CD4-positive, alpha-beta T cell treated with Interleukin-15 for 1 hour (primary cell): ENCODE data around the gene KRT23.

ENCODE experiments used
- DNase-seq: peaks from one replicate; pipeline ENCODE4 v3.0.0-alpha.2; 2020

KRT23 gene

DNA sequence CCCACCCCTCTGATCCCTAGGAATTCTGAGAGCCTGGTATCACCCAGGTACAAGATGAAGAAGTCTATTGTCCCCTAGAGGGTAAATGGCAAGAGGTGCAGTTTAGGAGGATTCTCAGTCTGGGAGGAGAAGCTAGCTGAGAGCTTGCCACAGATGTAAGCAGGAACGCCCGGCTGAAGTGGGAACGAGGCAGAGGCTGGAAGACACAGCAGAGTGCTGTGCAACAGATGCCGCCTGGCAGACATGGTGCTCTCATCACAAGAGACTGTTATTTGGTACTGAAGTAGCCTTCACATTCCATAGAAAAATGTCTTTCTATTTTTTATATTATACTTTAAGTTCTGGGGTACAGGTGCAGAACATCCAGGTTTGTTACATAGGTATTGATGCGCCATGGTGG lies 32.1 kb downstream of the KRT23 start:
- no peak for DNase-seq

DNA sequence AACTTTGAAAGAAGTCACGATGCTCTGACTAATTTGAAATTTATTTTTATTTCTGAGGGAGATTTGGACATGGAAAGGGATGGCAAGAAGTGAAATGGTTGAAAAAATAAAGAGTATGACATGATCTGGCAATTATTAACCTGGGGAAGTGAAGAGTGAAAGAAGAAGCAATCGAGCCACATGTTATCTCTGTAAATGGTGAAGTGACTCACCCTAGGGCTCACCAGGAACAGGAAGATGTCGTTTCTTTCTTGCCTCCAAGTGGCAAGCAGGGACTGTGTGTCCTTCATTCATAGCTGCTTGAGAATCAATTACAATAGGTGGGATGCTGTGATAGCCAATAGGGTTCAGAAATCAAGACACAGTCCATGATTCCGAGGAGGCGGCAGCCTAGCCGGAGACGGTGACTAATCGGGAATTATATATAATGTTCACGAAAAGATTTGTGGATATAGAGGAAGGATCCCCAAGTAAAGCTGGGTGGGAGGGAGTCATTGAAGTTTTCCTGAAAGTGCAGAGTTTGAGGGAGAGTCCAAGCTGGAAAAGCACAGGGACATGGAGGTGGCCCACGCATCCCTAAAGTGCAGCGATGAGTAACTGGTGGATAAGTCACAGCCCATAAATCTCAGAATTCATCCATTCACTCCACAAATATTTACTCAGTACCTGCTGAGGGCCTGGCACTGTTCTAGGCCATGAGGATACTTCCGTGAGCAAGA lies 34.2 kb downstream of the KRT23 start:
- no peak for DNase-seq

DNA sequence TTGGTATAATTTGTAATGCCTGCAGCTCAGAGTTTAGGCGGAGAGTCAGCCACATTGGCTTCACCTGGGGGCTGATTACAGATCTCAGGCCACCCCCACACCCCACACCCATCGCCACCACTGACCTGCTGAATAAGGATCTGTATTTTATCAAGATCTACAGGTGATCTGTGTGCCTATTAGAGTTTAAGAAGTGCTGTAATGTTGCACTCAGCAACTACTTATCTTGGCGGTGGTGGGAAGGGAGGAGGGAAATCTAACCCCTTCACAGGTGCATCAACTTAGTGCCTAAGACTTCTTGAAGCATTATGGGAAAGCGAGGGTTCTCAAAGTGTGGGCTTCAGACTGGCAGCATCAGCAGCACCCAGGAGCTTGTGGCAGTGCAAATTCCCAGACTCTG lies 34.9 kb downstream of the KRT23 start:
- no peak for DNase-seq

DNA sequence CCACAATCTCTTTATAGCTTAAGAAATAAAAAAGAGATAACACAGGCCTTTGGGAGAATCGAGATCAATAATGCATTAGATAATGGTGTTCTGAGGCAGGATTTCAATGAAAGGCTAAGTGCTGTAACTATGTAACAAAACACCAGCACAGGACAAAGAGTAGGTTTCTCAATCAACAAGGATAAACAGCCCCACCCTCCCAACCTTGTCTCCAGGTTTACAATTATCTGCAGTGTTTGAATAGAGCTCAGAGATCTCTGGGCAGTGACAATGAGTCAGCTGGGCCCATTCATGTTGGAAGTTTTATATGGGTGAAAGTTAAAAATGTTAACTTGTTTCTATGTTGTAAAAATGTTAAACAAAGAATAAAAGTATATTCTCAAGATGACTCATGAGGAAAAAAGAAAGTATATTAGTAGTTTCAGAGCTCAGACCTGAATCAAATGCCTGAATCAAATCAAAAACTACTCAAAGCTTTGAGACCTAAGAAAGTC lies 35.4 kb downstream of the KRT23 start:
- no peak for DNase-seq

DNA sequence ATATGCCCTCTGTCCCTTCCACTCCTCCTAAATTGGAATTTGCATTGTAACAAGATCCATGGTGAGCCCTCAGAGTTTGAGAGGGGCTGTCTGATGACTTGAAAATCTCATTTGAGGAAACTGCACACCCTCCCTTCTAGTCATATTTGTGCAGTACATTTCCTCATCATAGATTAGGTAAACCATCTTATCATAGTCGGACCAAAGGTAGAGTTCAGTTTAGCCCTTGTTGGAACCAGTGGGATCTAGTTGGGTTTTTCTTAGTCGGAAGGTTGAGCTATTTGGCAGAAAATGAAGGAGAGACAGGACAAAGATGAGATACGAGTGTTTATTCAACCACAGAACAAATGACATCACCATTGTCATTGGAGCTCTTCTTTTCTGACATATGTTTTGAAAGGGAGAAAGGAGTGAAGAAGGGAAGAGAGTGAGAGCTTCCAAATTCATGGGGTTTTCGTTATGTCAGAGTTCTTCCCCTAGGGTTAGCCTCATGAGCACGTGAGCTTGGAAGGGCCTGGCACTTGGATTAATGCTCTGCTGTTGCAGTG lies 36.6 kb downstream of the KRT23 start:
- DNase-seq, result no peak

DNA sequence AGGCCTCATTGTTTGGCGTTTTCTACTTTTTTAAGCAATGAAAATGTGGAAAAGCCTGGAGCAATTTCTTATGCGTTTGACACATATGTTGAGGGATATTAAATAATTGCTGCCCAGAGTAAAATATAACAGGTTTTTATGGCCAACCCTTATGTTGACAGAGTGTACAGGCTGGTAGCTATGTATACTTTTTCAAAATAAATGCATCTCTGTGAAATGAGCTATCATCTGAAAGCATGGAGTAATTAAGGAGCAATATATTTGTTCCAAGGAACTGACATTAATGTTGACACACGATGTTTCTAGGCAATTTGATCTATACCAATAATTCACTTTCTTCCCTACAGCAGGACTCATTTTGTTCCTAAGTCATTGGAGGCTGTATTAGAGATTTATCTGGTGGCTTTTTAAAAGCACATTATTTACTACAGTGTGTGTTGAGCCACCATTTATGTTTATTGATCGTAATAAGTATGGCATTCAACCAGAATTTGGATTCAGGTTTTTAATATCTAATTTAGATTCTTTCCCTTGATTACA lies 40.5 kb downstream of the KRT23 start:
- DNase-seq, result no peak

DNA sequence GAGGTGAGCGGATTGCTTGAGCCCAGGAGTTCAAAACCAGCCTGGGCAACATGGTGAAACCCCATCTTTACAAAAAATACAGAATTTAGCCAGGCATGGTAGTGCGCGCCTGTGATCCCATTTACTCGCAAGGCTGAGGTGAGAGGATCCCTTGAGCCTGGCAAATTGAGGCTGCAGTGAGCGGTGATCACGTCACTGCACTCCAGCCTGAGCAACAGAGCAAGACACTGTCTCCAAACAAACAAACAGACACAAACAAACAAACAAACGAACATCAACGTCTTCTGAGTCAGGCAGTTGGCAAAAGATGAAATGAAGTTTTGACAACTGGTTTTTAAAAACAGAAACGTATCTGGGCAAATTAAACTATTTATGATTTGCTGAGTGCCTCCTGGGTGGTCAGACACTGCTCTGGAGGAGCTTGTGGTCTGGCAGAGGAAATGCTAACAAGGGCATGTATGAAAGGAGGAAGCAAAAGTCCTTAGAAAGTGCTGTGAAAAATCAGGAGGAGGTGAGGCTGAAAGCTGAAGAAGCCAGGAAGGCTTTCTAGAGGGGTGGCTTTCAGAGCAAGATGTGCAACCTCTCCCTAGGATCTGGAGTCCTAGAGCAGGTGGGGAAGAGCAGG lies 42.2 kb downstream of the KRT23 start:
- no peak for DNase-seq

DNA sequence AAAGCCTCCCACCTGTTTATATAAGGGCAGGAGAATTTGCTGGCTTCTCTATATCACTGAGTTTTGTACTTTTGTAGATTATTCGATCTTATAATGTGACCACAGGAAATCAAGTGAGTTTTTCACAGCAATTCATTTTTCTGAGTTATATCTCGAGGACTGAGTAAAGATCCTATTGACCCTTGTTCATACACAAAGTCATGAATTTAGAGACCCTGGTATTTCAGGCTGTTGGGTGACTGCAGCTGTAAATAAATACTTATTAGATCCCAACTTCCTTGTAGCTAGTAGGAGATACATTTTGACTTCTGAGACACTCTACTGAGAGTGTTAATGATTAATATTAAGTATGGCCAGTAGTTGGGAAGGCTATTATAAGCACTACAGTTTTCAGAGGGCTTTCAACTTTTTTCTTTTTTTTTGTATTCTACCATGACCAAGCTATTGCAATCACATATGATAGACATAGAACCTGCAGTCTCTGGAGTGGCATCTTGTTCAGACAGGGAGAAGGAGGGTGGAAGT lies 49.2 kb downstream of the KRT23 start:
- no peak for DNase-seq

DNA sequence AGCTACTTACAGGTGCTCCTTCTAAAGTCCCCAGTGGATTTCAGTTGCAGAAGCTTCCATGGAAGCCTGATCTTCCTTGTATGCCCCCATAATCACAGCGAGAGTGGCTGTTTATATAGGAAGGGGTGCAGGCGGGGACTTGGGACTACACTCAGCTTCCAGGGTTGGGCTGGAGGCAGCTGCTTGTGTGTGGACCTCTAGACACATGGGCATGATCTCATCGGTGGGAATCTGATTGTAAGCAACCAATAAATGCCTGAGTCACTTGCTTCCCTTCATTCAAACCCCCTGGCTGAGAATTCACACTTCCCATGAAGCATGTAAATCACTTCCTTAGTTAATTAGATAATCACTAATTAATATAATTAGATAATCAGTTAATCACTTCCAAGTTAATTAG lies 51.4 kb downstream of the KRT23 start:
- DNase-seq, result no peak

DNA sequence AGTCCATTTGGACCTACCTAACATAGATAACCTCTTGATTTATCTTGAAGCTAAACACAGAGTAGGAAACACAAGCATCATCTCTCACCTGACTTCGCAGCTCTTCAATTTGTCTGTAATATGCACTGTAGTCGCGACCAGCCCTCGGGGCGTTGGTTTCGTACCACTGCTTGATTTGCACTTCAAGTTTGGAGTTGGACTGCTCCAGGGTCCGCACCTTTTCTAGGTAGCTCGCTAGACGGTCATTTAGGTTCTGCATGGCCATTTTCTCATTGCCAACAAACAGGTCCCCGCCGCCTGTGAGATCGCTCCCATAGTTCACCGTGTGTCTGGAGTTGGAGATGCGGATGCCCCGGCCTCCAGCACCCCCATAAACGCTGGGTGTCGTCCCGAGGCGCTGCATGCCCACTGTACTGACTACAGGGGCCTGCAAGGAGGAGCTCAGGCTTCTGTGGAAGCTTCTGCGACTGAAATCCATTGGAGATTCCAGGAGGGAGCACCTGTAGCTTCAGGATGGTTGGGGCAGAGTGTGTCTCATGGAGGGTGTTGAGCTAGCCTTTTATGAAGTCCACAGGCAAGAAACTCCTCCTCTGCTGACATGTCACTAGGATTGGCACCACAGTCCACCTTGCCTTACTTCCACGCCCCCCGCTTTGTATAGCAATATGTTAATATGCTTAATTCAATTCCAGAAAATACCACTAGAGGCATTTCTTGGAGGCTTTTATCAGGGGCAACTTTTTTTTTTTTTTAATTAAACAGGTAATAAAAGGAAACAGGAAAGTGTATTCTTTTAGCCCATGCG lies 52.5 kb downstream of the KRT23 start, which contains the start of gene KRT20:
TSS of gene KRT20 (minus strand) at position 535 of the 805 bp plus-strand sequence. CDS start at position 478, 57 bp downstream.
- DNase-seq, result no peak

DNA sequence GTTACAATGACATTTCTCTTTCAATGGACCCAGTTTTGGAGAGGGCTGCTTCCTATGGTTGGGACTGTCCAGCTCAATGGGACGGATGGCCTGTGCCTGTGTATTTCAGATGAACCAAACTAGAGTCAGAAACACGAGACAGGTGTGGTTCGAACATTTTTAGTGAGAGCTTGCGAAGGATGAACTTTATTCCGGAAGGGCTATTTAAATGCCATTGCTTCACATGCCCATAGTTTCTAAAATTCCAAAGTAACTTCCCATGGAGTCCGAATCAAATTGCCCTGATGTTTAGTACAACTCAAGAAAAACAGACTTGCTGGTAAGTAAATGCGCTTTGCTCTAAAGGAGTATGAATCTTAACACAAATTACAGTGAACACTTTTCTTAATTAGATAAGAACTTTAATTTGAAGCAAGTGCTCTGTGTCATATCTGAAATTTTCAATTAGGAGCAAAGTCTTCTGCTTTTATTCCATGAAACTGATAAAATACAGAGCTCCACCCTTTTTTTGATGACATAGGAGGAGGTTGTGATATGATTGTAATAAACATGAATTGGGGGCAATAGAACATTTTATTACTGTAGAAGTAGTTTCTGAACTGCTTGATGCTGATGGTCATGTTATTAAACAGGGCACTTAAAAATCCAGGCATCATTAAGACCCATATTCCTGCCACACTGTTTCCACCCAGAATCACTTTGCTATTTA lies 53.7 kb downstream of the KRT23 start:
- no peak for DNase-seq

DNA sequence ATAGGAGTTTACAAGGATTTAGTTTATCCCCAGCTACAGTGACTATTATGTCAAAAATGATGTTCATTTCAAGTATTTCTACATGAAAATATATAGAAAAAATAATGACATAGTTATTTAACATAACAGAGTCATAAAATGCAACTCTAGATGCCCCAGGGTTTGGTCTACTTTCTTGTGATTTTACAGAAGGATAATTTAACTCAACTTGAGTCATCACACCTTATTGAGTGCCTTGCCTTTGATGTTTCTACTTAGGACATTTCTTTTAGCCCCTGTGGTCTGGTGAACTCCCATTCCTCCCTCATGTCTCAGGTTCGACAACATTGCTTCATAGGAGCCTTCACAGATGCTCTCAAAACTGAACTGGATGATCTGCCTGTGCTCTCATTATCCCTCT lies 54.4 kb downstream of the KRT23 start:
- DNase-seq, result no peak

DNA sequence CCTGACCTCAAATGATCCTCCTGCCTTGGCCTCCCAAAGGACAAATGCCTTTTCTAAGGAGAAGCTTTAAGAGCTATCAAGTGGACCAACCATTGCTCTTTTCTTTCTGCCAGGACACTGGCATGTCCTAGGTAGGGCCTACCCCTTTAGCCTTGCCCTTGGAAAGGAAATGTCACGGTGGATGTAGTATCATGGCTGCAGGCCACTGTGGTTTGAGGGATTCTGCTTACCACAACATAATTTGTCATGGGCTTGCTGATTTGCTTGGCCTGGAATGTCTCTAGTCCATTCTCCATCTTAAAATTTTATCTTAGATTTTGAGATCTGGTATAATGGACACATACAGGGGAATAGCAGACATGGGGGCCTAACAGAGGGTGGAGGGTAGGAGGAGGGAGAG lies 58.4 kb downstream of the KRT23 start:
- DNase-seq, result no peak

DNA sequence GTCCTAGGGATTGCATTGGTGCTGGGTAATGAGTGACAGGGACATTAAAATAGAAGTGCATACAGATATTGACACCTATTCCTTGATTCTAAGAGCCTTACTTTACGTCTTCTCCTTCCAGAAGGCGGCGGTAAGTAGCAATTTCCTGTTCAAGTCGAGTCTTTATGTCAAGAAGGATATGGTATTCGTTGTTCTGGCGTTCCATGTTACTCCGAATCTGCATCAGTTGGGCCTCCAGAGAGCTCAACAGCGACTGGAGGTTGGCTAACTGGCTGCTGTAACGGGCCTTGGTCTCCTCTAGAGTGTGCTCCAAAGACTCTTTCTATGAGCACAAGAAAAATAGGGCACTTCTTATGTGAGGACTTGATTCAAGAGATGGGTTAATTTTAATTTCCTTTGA lies 59.4 kb downstream of the KRT23 start:
- DNase-seq, result no peak

DNA sequence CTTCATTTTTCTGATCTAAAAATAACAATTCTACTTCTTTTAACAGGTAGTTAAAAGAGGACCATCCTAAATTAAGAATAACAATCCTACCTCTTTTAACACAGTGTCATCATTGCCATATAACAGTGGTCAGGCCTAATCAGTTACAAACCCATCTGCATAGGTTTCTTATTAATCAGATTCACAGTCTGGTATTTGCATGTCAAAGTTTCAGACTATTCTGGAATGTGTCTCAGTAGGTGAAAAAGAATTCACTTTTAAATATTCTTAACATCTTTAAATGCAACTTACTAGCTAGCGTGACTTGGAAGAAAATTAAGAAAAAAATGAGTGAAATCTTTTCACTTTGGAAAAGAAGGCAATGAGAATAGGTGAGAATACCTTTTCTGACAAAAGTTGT lies 63.6 kb downstream of the KRT23 start:
- no peak for DNase-seq

DNA sequence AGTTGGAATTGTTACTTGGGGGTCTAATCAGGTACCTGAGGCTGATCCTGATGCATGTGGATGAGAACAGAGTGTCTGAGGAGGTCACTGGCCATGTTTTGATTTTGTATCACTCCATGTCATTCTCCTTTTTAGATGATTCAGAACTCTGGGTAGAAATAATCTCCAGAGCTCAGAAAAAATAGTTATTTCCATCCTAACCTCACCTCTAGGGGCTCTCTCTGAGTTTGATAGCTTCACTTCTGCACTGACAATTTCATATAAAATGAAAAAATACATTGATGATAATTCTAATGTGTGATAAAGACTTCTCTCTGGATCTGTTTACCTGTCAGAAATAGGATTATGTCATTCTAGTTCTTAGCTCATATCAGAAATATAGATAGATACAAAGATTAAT lies 64.2 kb downstream of the KRT23 start:
- DNase-seq, result no peak
